ENCODE results near the gene CFAP74.
A peak's percentile ranks its signal among the peaks of the same experiment; 100 is the strongest.

CFAP74 gene

GRCh38 chr1:1914101-1914970 lies 89.2 kb downstream of the CFAP74 start:
- no peak for DNase-seq

GRCh38 chr1:1911350-1912041 lies 92.1 kb downstream of the CFAP74 start:
- no peak for DNase-seq

GRCh38 chr1:1910651-1911331 lies 92.8 kb downstream of the CFAP74 start:
- DNase-seq: no peak

GRCh38 chr1:1910033-1910465 lies 93.5 kb downstream of the CFAP74 start:
- DNase-seq: no peak

GRCh38 chr1:1908506-1908791 lies 95.1 kb downstream of the CFAP74 start:
- no peak for DNase-seq

- no peak for DNase-seq
Observed at GRCh38 chr1:1907098-1907736, 96.4 kb downstream of the CFAP74 start.

- peak; percentile 88 for DNase-seq
Observed at GRCh38 chr1:1906185-1907097, 97.1 kb downstream of the CFAP74 start.

GRCh38 chr1:1903224-1903623 lies 100.4 kb downstream of the CFAP74 start:
- DNase-seq: no peak

GRCh38 chr1:1901641-1902294 lies 101.8 kb downstream of the CFAP74 start:
- DNase-seq: no peak

GRCh38 chr1:1900883-1901640 lies 102.5 kb downstream of the CFAP74 start:
- no peak for DNase-seq

GRCh38 chr1:1899967-1900327 lies 103.6 kb downstream of the CFAP74 start:
- no peak for DNase-seq

- no peak for DNase-seq
Observed at GRCh38 chr1:1899266-1899966, 104.2 kb downstream of the CFAP74 start.

- DNase-seq: no peak
Observed at GRCh38 chr1:1898246-1898933, 105.2 kb downstream of the CFAP74 start.

GRCh38 chr1:1895456-1896336 lies 107.9 kb downstream of the CFAP74 start:
- DNase-seq: no peak

GRCh38 chr1:1895060-1895418 lies 108.5 kb downstream of the CFAP74 start:
- peak; percentile 30 for DNase-seq

GRCh38 chr1:1894354-1895059 lies 109.1 kb downstream of the CFAP74 start:
- no peak for DNase-seq

GRCh38 chr1:1893997-1894353 lies 109.6 kb downstream of the CFAP74 start:
- no peak for DNase-seq

Data from retina (tissue), 1 donor.